PC-3 (cell line): ENCODE data around the gene TRIM23.

ENCODE experiments used
- EZH2phosphoT487 ChIP-seq: fragments of 300-600 bp; sonication (generic); IDR thresholded peaks from 2 replicates; pipeline ENCODE4 v1.6.1; 2018; ENCODE audit warnings: mild to moderate bottlenecking, antibody characterized with exemption, low read length, borderline replicate concordance
- TF ChIP-seq, protein P1 (sequence below): fragments of 300-600 bp; sonication (generic); conservative IDR thresholded peaks from 2 replicates; pipeline ENCODE4 v1.5.1; 2017; ENCODE audit warnings: antibody characterized with exemption, low read depth, mild to moderate bottlenecking, low read length

GRCh38 chr5:65647941-65648340 is 23.8 kb upstream of the TRIM23 start:
- TF ChIP-seq, protein P1, sequence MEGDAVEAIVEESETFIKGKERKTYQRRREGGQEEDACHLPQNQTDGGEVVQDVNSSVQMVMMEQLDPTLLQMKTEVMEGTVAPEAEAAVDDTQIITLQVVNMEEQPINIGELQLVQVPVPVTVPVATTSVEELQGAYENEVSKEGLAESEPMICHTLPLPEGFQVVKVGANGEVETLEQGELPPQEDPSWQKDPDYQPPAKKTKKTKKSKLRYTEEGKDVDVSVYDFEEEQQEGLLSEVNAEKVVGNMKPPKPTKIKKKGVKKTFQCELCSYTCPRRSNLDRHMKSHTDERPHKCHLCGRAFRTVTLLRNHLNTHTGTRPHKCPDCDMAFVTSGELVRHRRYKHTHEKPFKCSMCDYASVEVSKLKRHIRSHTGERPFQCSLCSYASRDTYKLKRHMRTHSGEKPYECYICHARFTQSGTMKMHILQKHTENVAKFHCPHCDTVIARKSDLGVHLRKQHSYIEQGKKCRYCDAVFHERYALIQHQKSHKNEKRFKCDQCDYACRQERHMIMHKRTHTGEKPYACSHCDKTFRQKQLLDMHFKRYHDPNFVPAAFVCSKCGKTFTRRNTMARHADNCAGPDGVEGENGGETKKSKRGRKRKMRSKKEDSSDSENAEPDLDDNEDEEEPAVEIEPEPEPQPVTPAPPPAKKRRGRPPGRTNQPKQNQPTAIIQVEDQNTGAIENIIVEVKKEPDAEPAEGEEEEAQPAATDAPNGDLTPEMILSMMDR = no peak
- no peak for TF ChIP-seq EZH2phosphoT487
